Upper lobe of right lung (tissue), 1 donor: ENCODE data around the gene TRIM23. TPM values are rescaled to one million over a fixed set of nuclear protein-coding genes. Genes with fewer than 3 reads are reported as not detected.
"Not testable (repeated sequence)": the region's sequence is repeated elsewhere in the genome, so short reads cannot be mapped to it uniquely, and the experiment has no call there.

Source experiments
- ATAC-seq: fragments of 200-7000 bp; cut with Tn5 transposase; one replicate; pipeline ENCODE4 v1.9.1; 2020; ENCODE audit warnings: mild to moderate bottlenecking, moderate library complexity
- DNase-seq: peaks from one replicate; pipeline ENCODE4 v3.0.0-alpha.2; 2020
- H3K27ac ChIP-seq: fragments of 200-600 bp; one replicate; pipeline ENCODE4 v1.8.0; 2022
- H3K27me3 ChIP-seq: fragments of 200-600 bp; one replicate; pipeline ENCODE4 v1.8.0; 2022; ENCODE audit warnings: mild to moderate bottlenecking
- H3K36me3 ChIP-seq: fragments of 200-600 bp; one replicate; pipeline ENCODE4 v1.8.0; 2022
- H3K4me1 ChIP-seq: fragments of 200-600 bp; one replicate; pipeline ENCODE4 v1.8.0; 2022
- H3K4me3 ChIP-seq: fragments of 200-600 bp; one replicate; pipeline ENCODE4 v1.8.0; 2022; ENCODE audit warnings: mild to moderate bottlenecking
- H3K9me3 ChIP-seq: fragments of 200-600 bp; one replicate; pipeline ENCODE4 v1.8.0; 2022
- CTCF ChIP-seq: fragments of 200-600 bp; IDR thresholded peaks from one replicate; pipeline ENCODE4 v1.8.0; 2022; ENCODE audit warnings: antibody characterized with exemption
- intact Hi-C: fragments of 100-400 bp; cut with DNase I; formaldehyde crosslinking; loops from one replicate; pipeline ENCODE4 v1.11.0; 2022
- total RNA-seq: library from RNA; stranded (reverse); fragmentation: NEBNext Ultra II Directional; extraction: Animal tissue kit (Norgen Biotek cat#: 25700); gene quantifications from one replicate; pipeline ENCODE4 v1.2.1, GENCODE V29; 2021
- donor health status: DM: no; HTN: yes; CAD: no; lungs with severe emphysema.

The TRIM23 gene
- total RNA-seq, 1 donor from 2014 or later: 14.7 TPM

GRCh38 chr5:65624571-65625555 is 730 bp upstream of the TRIM23 start, which contains the start of the genes SHLD3 and TRAPPC13:
Gene SHLD3, plus strand, starts transcription at chr5:65625027. Its CDS starts 4,561 bp downstream, at chr5:65629588.
Gene TRAPPC13, plus strand, starts transcription at chr5:65625027. Its CDS starts 34 bp downstream, at chr5:65625061.
- no peak for TF ChIP-seq CTCF
- H3K9me3 ChIP-seq: no peaks in the 10 kb centered on the region
- ATAC-seq (peak; percentile 89), DNase-seq (peak; percentile 83)
- intact Hi-C loops: no loop called here
- H3K4me3 ChIP-seq: peak within 1 kb of the TSS; percentile 96
- H3K27me3 ChIP-seq: no peaks in the 10 kb centered on the region
- H3K36me3 ChIP-seq: peaks cover 8% of the 10 kb centered on the region
- H3K27ac ChIP-seq: peak within 1 kb of the TSS; percentile 83
- H3K4me1 ChIP-seq: peaks cover 22% of the 10 kb centered on the region

GRCh38 chr5:65623482-65623881 is 651 bp downstream of the TRIM23 start:
- peak overlapping the region; percentile 96 for H3K4me3 ChIP-seq
- no peaks in the 10 kb centered on the region for H3K36me3 ChIP-seq
- H3K27me3 ChIP-seq: no peaks in the 10 kb centered on the region
- DNase-seq: no peak
- intact Hi-C loops: no loop called here
- no peaks in the 10 kb centered on the region for H3K9me3 ChIP-seq
- peak overlapping the region; percentile 83 for H3K27ac ChIP-seq
- no peak for TF ChIP-seq CTCF
- ATAC-seq: no peak
- peaks cover 22% of the 10 kb centered on the region for H3K4me1 ChIP-seq

- H3K27ac ChIP-seq, H3K36me3 ChIP-seq, DNase-seq, H3K27me3 ChIP-seq, intact Hi-C loops, H3K9me3 ChIP-seq, H3K4me3 ChIP-seq, ATAC-seq: not testable (repeated sequence)
- peaks cover 22% of the 10 kb centered on the region for H3K4me1 ChIP-seq
Observed at GRCh38 chr5:65621961-65622360, 2.2 kb downstream of the TRIM23 start.

GRCh38 chr5:65620021-65620420 is 4.1 kb downstream of the TRIM23 start:
- H3K27me3 ChIP-seq: no peaks in the 10 kb centered on the region
- H3K27ac ChIP-seq: no peak overlapping the region
- no peak for ATAC-seq
- TF ChIP-seq CTCF: no peak
- peaks cover 16% of the 10 kb centered on the region for H3K36me3 ChIP-seq
- intact Hi-C loops: no loop called here
- H3K9me3 ChIP-seq: no peaks in the 10 kb centered on the region
- DNase-seq: no peak
- H3K4me1 ChIP-seq: peaks cover 15% of the 10 kb centered on the region
- no peak overlapping the region for H3K4me3 ChIP-seq

GRCh38 chr5:65612298-65612907 is 11.7 kb downstream of the TRIM23 start:
- TF ChIP-seq CTCF: no peak
- Histone ChIP-seq H3K4me1 (no peaks in the 10 kb centered on the region), H3K36me3 (peaks cover 77% of the 10 kb centered on the region), H3K27me3 (no peaks in the 10 kb centered on the region), H3K4me3 (no peak overlapping the region), H3K27ac (peak overlapping the region; percentile 1), H3K9me3 (no peaks in the 10 kb centered on the region)
- peak; percentile 69 for ATAC-seq
- no peak for DNase-seq
- intact Hi-C loops: no loop called here

- H3K4me1 ChIP-seq: no peaks in the 10 kb centered on the region
- H3K9me3 ChIP-seq: no peaks in the 10 kb centered on the region
- ATAC-seq (peak; percentile 95), DNase-seq (no peak)
- no peaks in the 10 kb centered on the region for H3K27me3 ChIP-seq
- peaks cover 86% of the 10 kb centered on the region for H3K36me3 ChIP-seq
- H3K4me3 ChIP-seq: no peak overlapping the region
- intact Hi-C loops: no loop called here
- no peak overlapping the region for H3K27ac ChIP-seq
- no peak for TF ChIP-seq CTCF
Observed at GRCh38 chr5:65611524-65611923, 12.6 kb downstream of the TRIM23 start.

- ATAC-seq, intact Hi-C loops, H3K4me3 ChIP-seq, H3K9me3 ChIP-seq, H3K4me1 ChIP-seq, DNase-seq, H3K27me3 ChIP-seq, H3K27ac ChIP-seq: not testable (repeated sequence)
- H3K36me3 ChIP-seq: peaks cover 85% of the 10 kb centered on the region
Observed at GRCh38 chr5:65601761-65602160, 22.4 kb downstream of the TRIM23 start.
